Fibroblast of skin of back (primary cell): ENCODE measurements around the gene RASGRF1.

Experiments
- DNase-seq: peaks from one replicate; pipeline ENCODE4 v3.0.0-alpha.2; 2013

Gene RASGRF1

DNA sequence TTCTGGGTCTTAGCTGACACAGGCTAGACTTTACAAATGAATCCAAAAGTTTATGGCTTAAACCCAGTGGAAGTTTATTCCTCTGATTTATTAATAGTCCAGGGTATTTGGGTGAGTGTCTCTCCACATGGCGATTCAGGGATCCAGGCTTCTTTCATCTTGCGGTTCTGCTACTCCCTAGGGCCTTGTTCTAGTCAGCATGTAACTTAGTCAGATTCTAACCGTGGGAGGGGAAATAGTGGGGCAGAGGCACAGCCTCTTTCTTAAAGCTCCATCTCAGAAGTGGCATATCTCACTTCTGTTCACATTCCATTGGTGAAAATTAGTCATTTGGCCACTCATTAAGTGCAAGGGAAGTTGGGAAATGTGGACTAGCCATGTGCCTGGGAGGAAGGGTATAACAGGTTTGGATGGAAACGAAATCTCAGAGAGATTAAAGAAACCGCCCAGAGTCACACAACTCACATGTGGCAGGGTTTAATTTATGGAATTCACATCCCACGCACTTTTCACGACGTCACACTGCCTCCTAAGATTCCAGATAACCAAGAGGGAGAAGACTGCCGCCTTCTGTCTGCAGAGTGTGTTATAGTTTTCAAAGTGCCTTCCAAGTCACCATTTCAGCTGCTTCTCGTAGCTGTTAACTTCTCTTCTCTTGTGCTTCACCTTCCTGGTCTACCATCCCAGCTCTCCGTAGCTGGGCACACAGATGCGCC, 11.4 kb upstream of the RASGRF1 start:
- peak; percentile 9 for DNase-seq

DNA sequence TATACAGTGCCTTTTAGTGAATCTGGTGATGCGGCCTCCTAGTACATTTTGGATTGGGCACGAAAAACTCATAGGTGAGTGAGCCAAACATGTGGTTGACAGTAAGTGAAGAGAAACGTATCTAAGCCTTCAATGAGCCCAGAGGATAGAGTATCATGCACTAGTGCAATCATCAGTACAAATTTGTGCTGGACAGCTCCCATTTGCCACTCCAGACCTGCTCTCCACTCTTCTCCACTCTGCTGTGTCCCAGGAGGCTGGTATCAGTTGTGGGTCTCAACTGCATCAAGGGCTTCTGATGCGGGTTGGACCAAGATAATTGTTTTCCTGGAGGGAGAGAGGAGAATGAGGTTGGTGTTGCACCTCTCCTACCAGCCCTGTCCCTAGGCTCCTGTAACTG, 9.1 kb upstream of the RASGRF1 start:
- no peak for DNase-seq

DNA sequence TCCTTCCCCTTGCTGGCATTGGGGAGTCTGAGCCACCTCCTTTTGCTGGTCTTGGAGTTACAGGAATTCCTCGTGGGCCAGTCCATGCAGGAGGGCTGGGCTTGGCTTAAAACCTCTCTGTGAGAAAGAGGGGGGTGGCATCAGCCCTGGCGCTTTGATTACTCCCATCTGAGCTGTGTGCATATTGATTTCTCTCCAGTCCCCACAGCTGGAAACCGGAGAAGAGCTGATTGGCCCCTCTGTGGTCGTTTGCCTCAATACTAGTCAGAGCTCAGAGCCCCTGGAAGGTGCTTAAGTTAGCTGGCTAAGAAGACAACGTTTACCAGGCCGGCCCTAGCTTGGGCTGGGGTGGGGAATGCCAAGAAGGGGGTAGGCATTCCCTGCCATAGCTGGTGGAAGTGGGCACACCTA, 4.0 kb upstream of the RASGRF1 start:
- DNase-seq = no peak

DNA sequence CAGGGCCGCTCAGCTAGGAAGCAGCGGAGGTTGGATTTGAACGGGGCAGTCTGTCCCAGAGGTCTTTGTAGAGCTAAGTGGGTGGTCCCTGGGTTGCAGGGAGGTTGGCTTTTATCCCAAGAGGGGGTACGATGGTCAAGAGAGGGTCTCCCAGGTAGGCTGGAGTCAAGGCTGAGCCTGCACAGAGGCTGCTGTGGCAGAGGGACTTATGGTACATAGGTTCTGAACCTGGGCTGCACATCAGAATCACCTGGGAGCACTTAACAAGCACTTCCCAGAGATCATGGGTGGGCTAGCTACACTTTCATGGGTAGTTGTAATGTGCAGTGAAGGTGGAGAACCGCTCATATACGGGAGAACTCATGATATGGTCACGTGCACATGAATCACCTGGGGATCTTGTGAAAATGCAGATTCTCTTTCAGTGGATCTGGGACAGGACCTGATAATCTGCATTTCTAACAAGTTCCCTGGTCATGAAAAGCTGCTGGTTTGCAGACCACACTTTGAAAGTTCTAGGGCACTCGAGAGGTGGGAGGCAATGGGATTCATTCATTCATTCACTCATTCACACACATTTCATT, 2.9 kb upstream of the RASGRF1 start:
- DNase-seq = no peak

DNA sequence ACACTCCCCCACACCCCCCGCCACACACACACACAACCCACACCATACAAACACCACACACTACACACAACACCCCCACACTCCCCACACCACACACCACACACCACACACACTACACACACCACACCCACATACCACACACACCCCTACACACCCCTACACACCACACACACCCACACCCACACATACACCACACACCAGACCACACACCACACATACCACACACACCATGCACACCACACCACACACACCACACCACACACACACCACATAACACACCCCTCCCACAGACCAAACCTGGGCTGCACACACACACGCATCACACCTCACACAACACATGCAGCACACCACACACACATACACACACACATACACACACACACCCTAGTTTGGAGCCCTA, 1.8 kb upstream of the RASGRF1 start:
- DNase-seq = no peak

DNA sequence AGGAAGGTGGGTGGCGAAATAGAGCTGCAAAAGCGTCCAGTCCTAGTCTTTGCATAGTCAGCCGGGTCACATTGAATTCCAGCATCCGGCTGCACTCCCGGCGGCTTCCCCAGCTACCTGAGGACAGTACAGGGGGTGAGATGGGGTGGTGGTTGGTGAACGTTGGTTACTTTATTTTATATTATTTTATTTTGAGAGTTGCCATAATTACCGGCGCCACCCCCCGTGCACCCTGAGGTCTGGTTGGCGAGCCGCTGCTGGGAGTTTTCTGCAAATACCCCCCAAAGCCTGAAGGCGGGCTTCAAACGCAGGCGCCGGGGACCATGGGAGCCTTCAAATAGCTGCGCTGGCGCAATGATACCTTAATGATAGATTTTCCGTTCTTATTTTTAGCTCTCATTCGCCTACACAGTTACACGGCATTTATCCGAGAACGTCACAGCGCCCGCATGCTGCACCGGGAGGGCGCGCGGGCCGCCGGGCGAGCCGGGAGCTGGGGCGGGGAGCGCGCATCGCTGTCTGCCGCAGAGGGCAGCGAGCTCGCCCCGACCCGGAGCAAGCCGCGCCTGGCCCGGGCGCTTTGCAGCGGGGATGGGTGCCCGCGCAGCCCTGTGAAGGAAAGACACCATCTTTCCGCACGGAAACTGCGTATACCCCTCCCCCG, 756 bp upstream of the RASGRF1 start:
- DNase-seq = peak; percentile 11

DNA sequence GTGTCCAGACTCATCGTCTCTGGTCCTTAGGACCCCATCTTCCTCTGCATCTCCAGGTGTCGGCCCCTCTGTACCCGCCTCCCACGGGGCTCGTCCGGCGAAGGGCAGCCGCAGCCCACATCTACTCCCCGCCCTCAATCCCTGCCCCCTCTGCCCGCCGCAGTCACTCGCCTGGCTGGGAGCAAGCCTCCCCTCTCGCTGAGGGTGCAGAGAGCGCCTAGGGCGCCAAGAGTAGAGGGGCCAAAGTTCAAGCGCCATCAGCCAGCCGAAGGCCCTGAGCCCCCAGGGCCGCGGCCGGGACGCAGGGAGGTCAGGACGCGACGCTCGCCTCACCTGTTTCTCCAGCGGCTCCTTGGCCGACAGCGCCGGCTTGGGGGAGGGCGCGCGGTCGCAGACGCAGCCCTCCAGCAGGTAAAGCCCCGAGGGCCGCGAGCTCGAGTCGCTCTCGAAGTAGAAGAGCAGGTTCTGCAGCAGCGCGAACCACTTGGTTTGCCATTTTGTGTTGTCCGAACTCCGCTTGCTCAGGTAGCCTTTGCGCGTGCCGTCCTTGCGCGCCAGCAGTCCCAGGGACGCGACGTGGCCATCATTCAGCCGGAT, 592 bp downstream of the RASGRF1 start:
- DNase-seq = no peak

DNA sequence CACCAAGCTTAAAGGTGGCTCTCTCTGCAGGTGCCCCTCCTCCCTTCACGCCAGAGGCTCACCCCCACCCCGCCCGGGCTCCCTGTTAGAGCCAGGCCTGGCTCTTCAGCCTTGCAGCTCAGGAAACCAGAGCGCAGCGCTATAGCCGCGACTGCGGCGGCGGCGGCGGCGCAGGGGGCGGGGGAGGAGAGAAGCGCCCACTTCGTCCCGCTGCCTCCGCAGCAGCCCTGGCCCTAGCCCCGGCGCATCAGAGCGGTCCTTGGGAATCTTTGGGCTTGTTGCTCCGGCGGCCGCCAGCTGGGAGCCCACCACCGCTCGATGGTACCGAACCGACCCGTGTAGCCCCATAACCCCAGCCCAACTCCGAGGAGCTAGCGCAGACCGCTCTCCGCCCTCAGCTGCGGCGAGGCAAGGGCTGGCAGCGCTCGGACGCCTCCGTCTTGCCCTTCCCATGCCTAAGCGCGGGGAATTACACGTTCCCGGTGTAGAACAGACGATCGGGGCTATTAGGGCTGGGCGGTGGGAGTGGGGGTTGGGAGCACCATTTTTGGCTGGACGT, 1.2 kb downstream of the RASGRF1 start:
- no peak for DNase-seq

DNA sequence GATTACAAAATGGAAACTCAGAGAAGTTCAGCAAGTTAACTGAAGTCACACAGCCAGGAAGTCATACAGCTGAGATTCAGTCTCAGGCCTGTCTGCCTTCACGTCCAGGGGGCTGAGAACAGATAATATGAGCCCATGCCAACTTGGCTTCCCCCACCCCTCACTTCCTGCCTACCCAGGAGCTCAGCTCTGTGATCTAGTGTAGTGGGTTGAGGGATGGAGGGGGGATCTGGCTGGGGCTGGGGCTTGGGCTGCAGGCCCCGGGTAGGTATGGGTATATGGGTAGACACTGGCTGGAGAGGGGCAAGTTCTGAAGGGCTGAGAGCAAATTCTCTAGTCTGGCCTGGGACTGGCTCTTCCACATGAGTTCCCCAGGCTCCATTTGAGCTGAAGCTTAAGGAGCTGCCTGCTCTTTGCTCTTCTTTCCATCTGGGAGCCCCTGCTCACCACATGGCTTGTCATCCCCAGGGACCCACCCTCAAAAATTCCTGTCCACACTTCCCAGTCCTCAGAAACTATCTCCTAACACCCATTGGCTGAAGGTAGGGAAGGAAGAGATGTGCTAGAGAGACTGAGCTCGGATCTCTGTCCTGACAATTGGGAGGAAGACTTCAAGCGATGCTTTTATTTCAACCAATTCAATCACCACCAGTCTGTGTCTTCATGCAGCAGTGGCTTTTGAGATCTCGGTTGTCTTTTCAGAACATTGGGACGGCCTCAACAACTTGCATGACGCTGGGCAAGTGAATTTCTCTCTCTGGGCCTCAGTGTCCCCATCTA, 2.0 kb downstream of the RASGRF1 start:
- DNase-seq = no peak

DNA sequence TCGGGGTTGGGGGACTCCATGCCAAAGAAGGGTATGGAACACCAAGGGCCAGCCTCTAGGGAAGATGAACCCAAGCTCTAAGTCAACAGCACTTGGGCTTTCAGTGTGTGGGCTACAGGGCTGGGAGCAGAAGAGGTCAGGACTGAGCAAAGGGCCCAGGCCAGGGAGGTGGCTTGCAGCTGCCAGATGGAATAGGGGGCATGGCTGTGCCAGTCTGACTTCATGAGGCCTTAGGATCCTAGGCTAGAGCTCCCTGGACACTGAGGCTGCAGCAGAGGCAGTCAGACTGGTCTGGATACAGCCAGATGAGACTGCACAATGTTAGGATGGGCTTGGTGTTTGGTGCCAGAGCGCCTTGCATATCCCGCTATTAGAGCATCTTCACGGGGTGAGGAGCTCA, 3.8 kb downstream of the RASGRF1 start:
- DNase-seq = no peak

DNA sequence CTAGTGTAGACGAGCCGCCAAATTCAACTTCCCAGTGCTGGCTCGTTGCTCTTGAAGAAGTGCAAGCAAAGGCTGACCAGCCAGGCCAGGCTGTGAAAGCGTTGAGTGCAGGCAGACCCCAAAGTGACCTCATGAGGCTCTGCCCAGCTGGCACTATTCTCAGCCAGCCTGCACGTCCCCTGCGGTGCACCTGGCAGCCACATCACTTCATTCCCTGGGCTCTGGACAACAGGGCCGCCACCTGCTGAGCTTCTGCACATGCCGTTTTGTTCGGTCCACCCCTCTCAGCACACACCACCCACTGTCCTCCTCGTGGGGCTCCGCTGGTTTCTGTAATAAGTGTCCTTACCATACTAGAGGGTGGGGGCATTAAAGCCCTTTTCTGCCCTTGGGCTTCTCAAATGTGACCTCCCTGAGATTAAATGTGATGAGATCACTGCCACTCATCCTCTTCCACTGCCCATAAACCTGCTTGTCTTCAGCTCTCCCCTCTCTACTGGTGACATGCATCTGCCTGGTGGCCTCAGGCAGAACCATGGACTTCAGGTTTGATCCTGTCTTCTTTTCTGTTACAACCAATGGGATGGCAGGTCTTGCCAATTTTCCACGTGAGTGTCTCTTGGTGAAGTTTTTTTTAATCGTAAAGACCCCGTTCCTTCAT, 6.1 kb downstream of the RASGRF1 start:
- no peak for DNase-seq

DNA sequence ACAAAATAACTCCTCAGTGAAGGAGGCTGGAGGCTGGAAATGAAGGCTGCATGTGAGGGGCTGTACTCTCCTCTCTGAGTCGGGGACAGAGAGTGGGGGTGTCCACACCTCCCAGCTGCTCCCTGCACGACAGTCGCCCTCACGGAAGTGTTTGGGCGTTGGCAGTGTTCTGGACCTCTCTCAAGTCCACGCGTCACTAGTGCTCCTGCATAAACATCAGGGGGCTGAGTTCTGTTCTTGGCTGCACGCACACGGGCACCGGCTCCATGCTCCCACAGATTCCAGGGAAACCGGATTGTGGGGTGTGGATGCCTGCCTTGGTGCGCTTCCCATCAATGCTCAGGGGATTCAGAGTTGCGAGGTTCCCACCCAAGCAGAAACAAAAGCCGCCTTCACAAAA, 7.4 kb downstream of the RASGRF1 start:
- no peak for DNase-seq

DNA sequence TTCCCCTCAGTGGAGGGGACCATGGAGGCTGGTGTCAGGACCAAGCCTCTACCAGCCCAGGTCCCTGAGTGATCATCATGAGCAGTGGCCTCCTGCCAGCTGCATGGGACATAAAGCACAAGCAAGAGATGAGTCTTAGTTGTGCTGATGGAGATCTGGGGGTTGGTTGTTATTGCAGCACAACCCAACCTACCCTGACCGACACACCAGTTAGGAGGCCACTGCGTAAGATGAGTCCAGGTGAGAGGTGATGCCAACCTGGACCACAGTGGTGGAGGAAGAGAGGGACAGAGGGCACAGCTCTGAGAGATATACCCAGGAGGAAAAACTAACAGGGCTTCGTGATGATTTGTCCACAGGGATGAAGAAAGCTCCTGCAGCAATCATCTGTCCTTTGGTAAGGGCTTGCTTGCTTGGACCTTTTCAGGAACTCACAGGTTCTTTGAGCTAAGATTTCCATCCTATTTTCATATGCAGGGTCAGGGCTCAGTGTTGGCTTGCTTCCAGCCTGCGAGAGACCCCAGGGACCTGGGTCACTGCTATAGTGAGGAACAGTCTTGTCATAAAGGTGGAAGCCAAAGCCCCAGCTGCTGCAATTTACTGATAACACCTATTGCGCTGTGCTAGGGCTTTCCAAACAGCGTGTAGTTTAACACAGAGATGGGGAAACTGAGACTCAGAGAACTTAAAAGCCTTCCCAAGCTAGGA, 8.1 kb downstream of the RASGRF1 start:
- DNase-seq = no peak

DNA sequence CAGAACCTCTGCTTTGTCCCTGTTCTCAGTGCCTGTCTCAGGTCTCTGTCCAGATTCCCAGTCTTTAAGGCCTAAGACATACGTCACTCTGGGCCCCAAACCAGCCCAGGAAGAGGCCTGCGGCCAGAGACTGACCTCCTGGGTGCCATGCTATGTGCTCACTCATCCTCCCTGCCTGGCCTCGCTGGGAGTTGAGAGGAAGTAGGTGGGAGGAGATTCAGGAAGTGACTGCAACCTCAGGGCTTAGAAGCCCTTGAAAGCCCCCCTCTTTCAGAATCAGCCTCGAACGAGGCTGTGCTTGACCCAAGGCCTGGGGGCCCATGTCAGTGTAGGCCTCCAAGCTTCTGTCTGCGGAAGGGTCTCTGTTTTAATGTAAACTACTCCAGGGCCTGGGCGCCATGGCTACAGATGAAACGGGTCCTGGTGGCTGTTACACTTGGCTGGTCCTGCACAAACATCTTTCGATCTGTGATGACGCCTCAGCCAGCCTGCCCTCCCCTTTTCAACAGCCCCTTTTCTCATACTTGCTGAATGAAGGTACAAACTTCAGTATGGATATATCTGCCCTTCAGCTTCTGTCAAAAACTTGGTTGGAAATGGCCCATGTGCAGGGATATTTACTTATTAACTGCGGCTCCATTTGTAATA, 11.7 kb downstream of the RASGRF1 start:
- DNase-seq = no peak

DNA sequence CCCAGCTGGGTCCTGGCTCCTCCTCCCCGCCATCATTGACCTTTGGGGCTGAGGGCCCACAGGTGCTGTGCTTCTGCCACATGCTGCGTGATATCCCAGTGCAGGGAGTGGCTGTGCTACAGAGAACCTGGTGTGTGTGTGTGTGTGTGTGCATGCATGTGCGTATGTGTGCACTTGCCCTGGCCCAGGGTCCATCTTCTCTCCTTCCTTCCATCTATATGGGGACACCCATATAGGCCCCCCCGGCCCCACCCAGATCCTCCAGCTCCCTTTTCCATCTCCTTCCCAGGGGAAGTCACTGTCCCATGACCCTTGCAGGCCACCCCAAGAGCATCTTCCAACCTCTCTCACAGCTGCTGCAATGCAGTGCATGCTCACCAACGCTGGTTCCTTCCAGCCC, 12.6 kb downstream of the RASGRF1 start:
- no peak for DNase-seq

DNA sequence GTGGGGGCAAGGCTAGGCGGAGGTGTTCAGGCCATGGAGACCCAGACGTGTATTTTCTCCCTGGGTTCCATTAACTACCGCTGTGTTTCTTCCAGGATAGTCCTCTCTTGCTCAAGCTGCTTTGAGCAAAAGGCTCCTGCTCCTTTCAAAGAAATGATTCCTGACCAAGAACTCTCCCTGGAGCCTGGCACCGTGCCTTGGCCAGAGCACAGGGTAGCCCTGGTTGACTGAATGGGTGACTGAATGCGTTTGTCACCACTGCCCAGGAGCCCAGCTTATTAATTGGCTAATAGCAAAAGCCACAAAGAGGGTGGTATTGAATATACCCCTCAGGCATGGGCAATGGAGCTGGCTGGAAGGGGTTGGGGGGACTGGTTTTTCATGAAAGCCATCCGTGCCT, 13.9 kb downstream of the RASGRF1 start:
- no peak for DNase-seq

DNA sequence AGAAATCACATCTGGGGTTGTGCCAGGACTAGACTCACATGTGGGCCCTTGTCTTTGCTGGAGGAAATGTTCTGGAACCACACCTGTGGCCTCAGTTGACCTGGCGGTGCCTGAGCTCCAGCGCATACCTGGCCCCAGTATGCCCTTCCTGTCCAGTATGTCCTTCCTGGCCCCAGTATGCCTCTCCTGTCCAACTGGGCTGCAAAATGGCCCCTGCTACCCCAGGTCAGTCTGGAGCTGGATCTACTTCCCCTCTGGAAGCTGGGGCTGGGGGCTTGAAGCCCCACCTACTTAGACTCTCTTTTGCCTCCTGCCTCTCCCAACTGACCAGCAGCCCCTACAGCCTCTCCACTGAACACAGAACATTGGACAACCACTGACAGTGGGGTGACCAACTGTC, 15.3 kb downstream of the RASGRF1 start:
- no peak for DNase-seq

DNA sequence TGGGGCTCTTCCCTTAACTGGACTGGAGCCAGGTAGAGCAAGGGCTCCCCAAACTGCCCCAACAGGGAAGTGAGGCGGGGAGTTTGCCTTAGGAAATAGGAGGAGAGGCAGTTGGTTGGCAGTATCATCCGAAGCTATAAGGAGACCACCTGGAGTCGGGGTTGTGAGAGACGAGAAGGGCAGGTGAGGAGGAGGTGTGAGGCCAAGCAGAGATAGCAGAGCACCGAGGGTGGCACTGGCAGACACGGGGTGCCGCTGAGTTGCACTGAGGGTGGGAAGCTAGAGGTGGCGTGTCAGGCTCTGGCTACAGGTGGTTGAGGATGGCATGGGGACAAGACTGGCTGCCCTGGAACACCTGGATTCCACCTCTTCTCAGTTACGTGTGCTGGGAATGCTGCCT, 17.2 kb downstream of the RASGRF1 start:
- DNase-seq = no peak

DNA sequence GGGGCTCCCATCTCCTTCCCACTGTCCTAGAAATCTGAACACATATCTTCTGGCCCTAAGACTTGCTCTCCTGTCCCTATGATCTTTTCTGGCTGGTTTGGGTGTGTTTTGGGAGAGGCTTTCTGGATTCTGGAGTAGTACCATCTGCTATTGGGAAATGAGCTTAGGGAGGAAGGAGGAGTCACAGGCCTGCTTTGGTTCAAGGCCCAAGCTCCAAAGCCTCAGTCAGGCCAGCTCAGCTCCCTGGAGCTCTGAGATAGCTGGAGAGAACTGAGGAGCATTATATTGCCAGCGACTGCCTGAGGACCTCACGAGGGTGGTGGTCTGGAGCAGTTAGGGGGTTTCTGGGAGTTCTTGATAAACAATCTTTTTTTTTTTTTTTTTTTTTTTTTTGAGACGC, 18.7 kb downstream of the RASGRF1 start:
- no peak for DNase-seq

DNA sequence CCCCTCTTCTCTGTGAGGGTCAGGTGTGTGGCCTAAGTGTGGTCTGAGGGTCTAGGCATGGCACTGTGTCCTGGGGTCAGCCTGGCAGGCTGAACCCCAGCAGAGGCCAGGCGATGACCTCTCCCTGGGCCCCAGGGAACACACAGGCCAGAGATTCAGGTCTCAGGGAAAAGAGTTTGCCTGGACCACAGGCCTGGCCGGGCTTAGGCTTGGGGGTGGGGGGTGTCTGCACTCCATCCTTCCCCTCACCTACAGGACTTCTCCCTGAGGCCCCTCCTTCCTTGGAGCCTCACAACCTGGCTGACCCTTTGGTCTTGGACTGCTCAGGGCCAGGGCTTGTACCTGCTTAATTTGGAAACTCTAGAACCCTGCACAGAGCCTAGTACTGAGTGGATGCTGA, 21.8 kb downstream of the RASGRF1 start:
- DNase-seq = no peak

DNA sequence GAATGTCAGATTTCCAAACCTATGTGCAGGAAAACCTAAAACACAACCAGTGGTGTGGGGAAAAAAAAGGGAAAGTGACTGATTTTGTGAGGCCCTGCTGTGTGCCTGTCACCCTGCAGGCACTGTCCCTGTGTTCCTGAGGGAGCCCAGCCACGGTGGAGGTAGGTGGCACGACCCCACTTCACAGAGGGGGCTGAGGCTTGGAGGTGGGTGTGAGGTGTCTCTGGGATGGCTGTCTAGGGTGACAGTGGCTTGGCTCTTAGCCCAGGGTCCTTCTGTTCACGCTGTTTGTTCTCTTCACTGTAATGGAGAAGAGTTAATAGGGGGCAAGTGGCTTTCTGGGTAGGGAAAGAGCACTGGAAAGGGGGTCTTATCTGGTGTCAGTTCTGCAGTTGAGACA, 22.6 kb downstream of the RASGRF1 start:
- no peak for DNase-seq
